Left lung (tissue), 14 donors: ENCODE results near the gene TSPAN7. TPM values are rescaled to one million over a fixed set of nuclear protein-coding genes. Genes with fewer than 3 reads are reported as not detected.
A peak's percentile ranks its signal among the peaks of the same experiment; 100 is the strongest.

ENCODE experiments used
- ATAC-seq: fragments of 200-7000 bp; cut with Tn5 transposase; one replicate; pipeline ENCODE4 v1.9.1; 2020; ENCODE audit warnings: moderate library complexity
- DNase-seq, 4 donors: peaks; one replicate each; pipeline ENCODE4 v3.0.0-alpha.2; 2013 to 2020
- H3K27ac ChIP-seq, 2 donors: fragments of 200-600 bp; sonication (generic) in 1 of 2; one replicate each; pipeline versions ENCODE4 v1.5.0 to v1.8.0; 2020 to 2021
- H3K27me3 ChIP-seq, 2 donors: fragments of 200-600 bp; sonication (generic) in 1 of 2; one replicate each; pipeline versions ENCODE4 v1.5.0 to v1.8.0; 2020 to 2021
- H3K36me3 ChIP-seq, 2 donors: fragments of 200-600 bp; sonication (generic) in 1 of 2; one replicate each; pipeline versions ENCODE4 v1.5.0 to v1.8.0; 2020 to 2021
- H3K4me1 ChIP-seq, 2 donors: fragments of 200-600 bp; one replicate each; pipeline ENCODE4 v1.8.0; 2021
- H3K4me3 ChIP-seq, 2 donors: fragments of 200-600 bp; sonication (generic) in 1 of 2; one replicate each; pipeline versions ENCODE4 v1.5.0 to v1.8.0; 2020 to 2021; ENCODE audit warnings: mild to moderate bottlenecking in 1 of 2
- H3K9me3 ChIP-seq, 2 donors: fragments of 200-600 bp; sonication (generic) in 1 of 2; one replicate each; pipeline versions ENCODE4 v1.5.0 to v1.8.0; 2020 to 2021
- intact Hi-C, 2 donors: fragments of 100-400 bp; cut with DNase I; formaldehyde crosslinking; loops; one replicate each; pipeline versions ENCODE4 v1.11.2 to v1.14.2; 2022
- long read RNA-seq, 12 donors: library from polyadenylated mRNA in 2 of 12; unstranded in 2 of 12; transcript quantifications; one replicate each; pipeline ENCODE4 v2.0.0 and lab custom pipeline, GENCODE V29; 2019 to 2026
- polyA plus RNA-seq, 6 donors: library from polyadenylated mRNA; unstranded; fragments of 120-200 nt; gene quantifications; one replicate each; pipeline ENCODE4 v1.2.1, GENCODE V29; 2013; ENCODE audit not compliant: insufficient read length in 6 of 6
- total RNA-seq, 2 donors: library from RNA; stranded (reverse); fragmentation: NEBNext Ultra II Directional; extraction: Animal tissue kit (Norgen Biotek cat#: 25700); gene quantifications; one replicate each; pipeline ENCODE4 v1.2.1, GENCODE V29; 2021
- TF ChIP-seq, protein P1 (sequence below), 2 donors: fragments of 200-600 bp; sonication (generic) in 1 of 2; IDR thresholded peaks; one replicate each; pipeline versions ENCODE4 v1.5.0 to v1.8.0; 2021; ENCODE audit warnings: antibody characterized with exemption in 2 of 2
- donor health status: DM: no; HTN: yes; CAD: no.
- donor health status: DM: no; HTN: no; CAD: no.

The TSPAN7 gene, protein sequence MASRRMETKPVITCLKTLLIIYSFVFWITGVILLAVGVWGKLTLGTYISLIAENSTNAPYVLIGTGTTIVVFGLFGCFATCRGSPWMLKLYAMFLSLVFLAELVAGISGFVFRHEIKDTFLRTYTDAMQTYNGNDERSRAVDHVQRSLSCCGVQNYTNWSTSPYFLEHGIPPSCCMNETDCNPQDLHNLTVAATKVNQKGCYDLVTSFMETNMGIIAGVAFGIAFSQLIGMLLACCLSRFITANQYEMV
- total RNA-seq, result 10 to 100 TPM; 34.8 to 52.3 TPM
- 10 to 100 TPM; 33.8 to 50.9 (median 45.9) TPM for polyA plus RNA-seq
- long read RNA-seq, donor 1, transcript TSPAN7-202 (8 exons, 1,909 nt), result major isoform, 26 of 43 reads
- long read RNA-seq, donor 1, partial matches to known transcripts, result 17 of 43 reads
- long read RNA-seq, donor 1, other reads (novel, unspliced or antisense), result 0 of 43 reads
- long read RNA-seq, donor 2, transcript TSPAN7-202 (8 exons, 1,909 nt), result major isoform, 13 of 17 reads
- long read RNA-seq, donor 2, partial matches to known transcripts, result 0 of 17 reads
- long read RNA-seq, donor 2, other reads (novel, unspliced or antisense), result 0 of 17 reads
- long read RNA-seq, donor 3, transcript TSPAN7-202 (8 exons, 1,909 nt), result major isoform, 11 of 13 reads
- long read RNA-seq, donor 3, partial matches to known transcripts, result 0 of 13 reads
- long read RNA-seq, donor 3, other reads (novel, unspliced or antisense), result 0 of 13 reads
- long read RNA-seq, donor 4, transcript TSPAN7-202 (8 exons, 1,909 nt), result major isoform, 20 of 23 reads
- long read RNA-seq, donor 4, partial matches to known transcripts, result 2 of 23 reads
- long read RNA-seq, donor 4, other reads (novel, unspliced or antisense), result 0 of 23 reads
- long read RNA-seq, donor 5, transcript TSPAN7-202 (8 exons, 1,909 nt), result major isoform, 15 of 16 reads
- long read RNA-seq, donor 5, partial matches to known transcripts, result 0 of 16 reads
- long read RNA-seq, donor 5, other reads (novel, unspliced or antisense), result 0 of 16 reads
- long read RNA-seq, donor 6, transcript TSPAN7-202 (8 exons, 1,909 nt), result major isoform, 13 of 13 reads
- long read RNA-seq, donor 6, partial matches to known transcripts, result 0 of 13 reads
- long read RNA-seq, donor 6, other reads (novel, unspliced or antisense), result 0 of 13 reads
- long read RNA-seq, donor 7, transcript TSPAN7-202 (8 exons, 1,909 nt), result major isoform, 11 of 12 reads
- long read RNA-seq, donor 7, partial matches to known transcripts, result 0 of 12 reads
- long read RNA-seq, donor 7, other reads (novel, unspliced or antisense), result 0 of 12 reads
- long read RNA-seq, donor 8, transcript TSPAN7-202 (8 exons, 1,909 nt), result major isoform, 14 of 16 reads
- long read RNA-seq, donor 8, partial matches to known transcripts, result 0 of 16 reads
- long read RNA-seq, donor 8, other reads (novel, unspliced or antisense), result 0 of 16 reads
- long read RNA-seq, donor 9, partial matches to known transcripts, result 0 of 1 reads
- long read RNA-seq, donor 9, other reads (novel, unspliced or antisense), result 0 of 1 reads
- long read RNA-seq, donor 10, transcript TSPAN7-202 (8 exons, 1,909 nt), result major isoform, 39 of 44 reads
- long read RNA-seq, donor 10, partial matches to known transcripts, result 1 of 44 reads
- long read RNA-seq, donor 10, other reads (novel, unspliced or antisense), result 2 of 44 reads
- long read RNA-seq, donor 11, transcript TSPAN7-202 (8 exons, 1,909 nt), result major isoform, 197 of 329 reads
- long read RNA-seq, donor 11, transcript TSPAN7-203 (7 exons, 1,683 nt), result minor isoform, 25 of 329 reads
- long read RNA-seq, donor 11, partial matches to known transcripts, result 107 of 329 reads
- long read RNA-seq, donor 11, other reads (novel, unspliced or antisense), result 0 of 329 reads
- long read RNA-seq, donor 12, transcript TSPAN7-202 (8 exons, 1,909 nt), result major isoform, 7 of 8 reads
- long read RNA-seq, donor 12, partial matches to known transcripts, result 0 of 8 reads
- long read RNA-seq, donor 12, other reads (novel, unspliced or antisense), result 0 of 8 reads

DNA sequence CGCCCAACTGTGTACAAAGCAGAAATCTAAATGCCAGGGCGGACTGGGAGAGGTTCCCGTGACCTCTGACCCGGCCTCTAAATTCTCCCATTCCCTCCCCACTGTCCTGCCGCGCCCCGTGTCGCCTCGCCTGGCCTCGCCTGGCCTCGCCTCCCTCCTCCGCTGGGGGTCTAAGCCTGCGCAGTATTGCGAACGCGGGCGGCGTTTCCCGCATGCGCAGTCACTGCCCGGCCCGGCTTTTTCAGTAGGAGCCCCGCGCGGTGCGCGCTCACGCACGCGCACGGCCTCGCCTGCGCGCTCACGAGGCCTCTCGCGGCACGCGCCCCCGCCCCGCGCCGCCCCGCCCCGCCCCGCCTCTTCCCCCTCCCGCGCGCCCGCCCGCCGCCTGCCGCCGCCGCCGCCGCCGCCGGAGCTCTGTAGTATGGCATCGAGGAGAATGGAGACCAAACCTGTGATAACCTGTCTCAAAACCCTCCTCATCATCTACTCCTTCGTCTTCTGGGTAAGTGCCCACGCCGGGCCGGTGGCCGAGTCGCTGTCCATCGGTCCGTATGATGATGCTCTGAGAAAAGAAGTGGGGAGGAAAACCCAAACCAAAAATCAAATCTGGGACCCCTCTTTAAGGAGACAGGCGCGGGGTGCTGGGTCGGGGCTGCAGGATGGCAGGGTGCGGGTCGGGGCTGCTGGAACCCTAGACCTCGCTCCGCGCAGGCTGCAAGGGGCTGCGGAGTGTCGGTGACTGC, at the start of gene TSPAN7:
Gene TSPAN7 (plus strand): TSS at position 417 of the 743 bp plus-strand sequence. CDS start 5 bp downstream, at position 422.
- ATAC-seq (peak; percentile 93), DNase-seq (peak; percentile 58 to 91 (median 84))
- Histone ChIP-seq H3K4me1 (peaks cover 0 to 4% of the 10 kb centered on the region in 2 donors), H3K27me3 (peaks cover 0 to 8% of the 10 kb centered on the region in 2 donors), H3K27ac (peak within 1 kb of the TSS in 1 of 2 donors; percentile 33), H3K4me3 (peak within 1 kb of the TSS; percentile 34 to 50), H3K36me3 (no peaks in the 10 kb centered on the region), H3K9me3 (no peaks in the 10 kb centered on the region)
- intact Hi-C loops, result no loop called here
- TF ChIP-seq, protein P1, sequence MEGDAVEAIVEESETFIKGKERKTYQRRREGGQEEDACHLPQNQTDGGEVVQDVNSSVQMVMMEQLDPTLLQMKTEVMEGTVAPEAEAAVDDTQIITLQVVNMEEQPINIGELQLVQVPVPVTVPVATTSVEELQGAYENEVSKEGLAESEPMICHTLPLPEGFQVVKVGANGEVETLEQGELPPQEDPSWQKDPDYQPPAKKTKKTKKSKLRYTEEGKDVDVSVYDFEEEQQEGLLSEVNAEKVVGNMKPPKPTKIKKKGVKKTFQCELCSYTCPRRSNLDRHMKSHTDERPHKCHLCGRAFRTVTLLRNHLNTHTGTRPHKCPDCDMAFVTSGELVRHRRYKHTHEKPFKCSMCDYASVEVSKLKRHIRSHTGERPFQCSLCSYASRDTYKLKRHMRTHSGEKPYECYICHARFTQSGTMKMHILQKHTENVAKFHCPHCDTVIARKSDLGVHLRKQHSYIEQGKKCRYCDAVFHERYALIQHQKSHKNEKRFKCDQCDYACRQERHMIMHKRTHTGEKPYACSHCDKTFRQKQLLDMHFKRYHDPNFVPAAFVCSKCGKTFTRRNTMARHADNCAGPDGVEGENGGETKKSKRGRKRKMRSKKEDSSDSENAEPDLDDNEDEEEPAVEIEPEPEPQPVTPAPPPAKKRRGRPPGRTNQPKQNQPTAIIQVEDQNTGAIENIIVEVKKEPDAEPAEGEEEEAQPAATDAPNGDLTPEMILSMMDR (IDR thresholded peaks at IDR 0.05), result no peak

DNA sequence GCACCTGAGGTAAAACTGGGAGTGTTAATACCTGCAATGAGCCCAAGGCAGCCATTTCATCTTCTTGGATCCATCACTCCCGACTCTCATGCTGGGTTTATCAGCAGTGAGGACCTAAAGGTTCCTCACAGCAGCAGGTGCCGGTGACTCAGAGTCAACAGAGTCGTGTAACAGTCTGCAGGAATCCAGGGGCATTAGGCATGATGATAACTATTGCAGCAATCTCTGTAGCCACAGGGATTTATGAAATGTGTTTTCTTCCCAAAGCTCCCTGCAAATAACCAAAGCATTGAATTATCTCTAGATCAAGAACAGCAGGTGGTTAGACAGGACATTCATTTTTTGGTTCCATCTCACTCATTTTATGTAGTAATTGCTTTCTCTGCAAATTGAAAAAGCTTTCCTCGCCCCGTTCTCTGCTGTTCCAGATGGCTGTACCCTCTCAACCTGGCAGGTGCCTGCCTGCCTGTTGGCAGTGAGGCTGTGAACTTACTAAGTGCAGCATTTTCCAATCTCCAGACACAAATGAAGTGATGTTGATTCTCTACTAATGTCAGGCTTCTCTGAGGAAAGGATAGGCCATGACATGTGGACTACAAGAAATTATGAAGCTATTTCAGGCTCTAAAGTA, 48.1 kb upstream of the TSPAN7 start:
- Histone ChIP-seq H3K9me3 (no peaks in the 10 kb centered on the region), H3K36me3 (no peaks in the 10 kb centered on the region), H3K4me3 (no peak overlapping the region), H3K27me3 (no peaks in the 10 kb centered on the region), H3K4me1 (no peaks in the 10 kb centered on the region), H3K27ac (no peak overlapping the region)
- DNase-seq, result no peak
- intact Hi-C loops, result no loop called here
- TF ChIP-seq, protein P1 (IDR thresholded peaks at IDR 0.05), result no peak
- no peak for ATAC-seq

DNA sequence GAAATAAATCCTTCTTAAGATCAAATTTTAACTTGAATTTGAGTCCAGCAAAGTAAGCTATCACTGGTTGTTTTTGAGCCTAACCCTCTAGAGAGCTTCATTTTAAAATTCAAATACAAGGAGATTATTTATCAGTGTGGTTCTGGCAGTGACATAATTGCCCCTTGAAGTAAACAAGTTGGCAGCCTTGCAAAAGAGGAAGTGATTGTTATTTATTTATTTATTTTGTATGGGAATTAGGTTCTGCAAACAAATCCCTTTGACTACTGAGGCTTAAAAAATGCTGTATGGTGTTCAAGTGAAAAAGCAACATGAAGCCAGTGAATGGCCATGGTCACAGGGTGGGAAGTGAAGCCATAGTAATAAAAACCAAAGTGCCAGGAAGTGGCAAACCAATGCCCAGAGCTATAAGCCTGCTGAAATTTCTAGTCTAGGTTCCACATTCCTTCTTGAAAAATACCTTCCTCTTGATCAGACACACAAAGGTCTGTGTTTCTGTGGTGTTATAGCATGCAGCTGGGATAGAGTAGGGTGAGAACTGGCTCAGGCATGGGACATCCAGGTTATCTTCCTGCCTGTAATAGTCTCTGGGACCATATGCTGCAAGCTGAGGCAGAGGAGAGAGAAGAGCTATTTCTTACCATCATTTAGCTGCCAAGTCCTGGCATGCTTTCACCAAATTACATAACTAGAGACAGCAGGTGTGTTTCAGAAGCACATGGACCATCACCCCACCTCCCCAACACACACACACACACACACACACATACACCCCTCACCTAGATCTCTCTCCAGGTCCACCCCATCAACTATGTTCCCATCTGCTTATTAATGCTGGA, 47.1 kb upstream of the TSPAN7 start:
- Histone ChIP-seq H3K4me1 (no peaks in the 10 kb centered on the region), H3K27me3 (no peaks in the 10 kb centered on the region), H3K36me3 (no peaks in the 10 kb centered on the region), H3K4me3 (no peak overlapping the region), H3K9me3 (no peaks in the 10 kb centered on the region), H3K27ac (no peak overlapping the region)
- TF ChIP-seq, protein P1 (IDR thresholded peaks at IDR 0.05), result no peak
- no peak for DNase-seq
- ATAC-seq, result no peak
- intact Hi-C loops, result no loop called here
